Ascending aorta (tissue), 2 donors: ENCODE data around the gene RMND1. TPM values are rescaled to one million over a fixed set of nuclear protein-coding genes. Genes with fewer than 3 reads are reported as not detected.

Experiments used
- DNase-seq, 2 donors: peaks; one replicate each; pipeline ENCODE4 v3.0.0-alpha.2; 2019; ENCODE audit warnings: low spot score in 2 of 2
- H3K27ac ChIP-seq, 2 donors: fragments of 200-600 bp; sonication (generic); one replicate each; pipeline ENCODE4 v1.5.1; 2016 to 2017; ENCODE audit warnings: mild to moderate bottlenecking in 1 of 2
- H3K27me3 ChIP-seq: fragments of 200-600 bp; sonication (generic); one replicate; pipeline ENCODE4 v1.5.1; 2017
- H3K36me3 ChIP-seq, 2 donors: fragments of 200-600 bp; sonication (generic); one replicate each; pipeline ENCODE4 v1.5.1; 2016
- H3K4me1 ChIP-seq, 2 donors: fragments of 200-600 bp; sonication (generic); one replicate each; pipeline ENCODE4 v1.5.1; 2016 to 2017; ENCODE audit warnings: mild to moderate bottlenecking in 1 of 2
- H3K4me3 ChIP-seq, 2 donors: fragments of 200-600 bp; sonication (generic); one replicate each; pipeline ENCODE4 v1.5.1; 2016 to 2017; ENCODE audit warnings: mild to moderate bottlenecking in 1 of 2
- H3K9me3 ChIP-seq, 2 donors: fragments of 200-600 bp; sonication (generic); one replicate each; pipeline ENCODE4 v1.5.1; 2016
- intact Hi-C: fragments of 100-400 bp; cut with DNase I; formaldehyde crosslinking; loops from one replicate; pipeline ENCODE4 v1.15.1; 2023
- total RNA-seq: library from RNA; depleted of rRNA; stranded (reverse); fragments of >200 nt; gene quantifications from one replicate; pipeline ENCODE4 v1.1.0, GENCODE V29; 2016
- TF ChIP-seq, protein P1 (sequence below), 3 experiments: fragments of 200-600 bp in 2 of 3; fragments of 450-650 bp in 1 of 3; sonication (generic) in 2 of 3; IDR thresholded peaks; one replicate each; pipeline ENCODE4 v1.5.1; 2016 to 2019; ENCODE audit warnings: antibody characterized with exemption in 3 of 3, mild to moderate bottlenecking in 1 of 3, moderate library complexity in 1 of 3

Gene RMND1
- total RNA-seq, 1 donor from 2014 or later, result 3.8 TPM

DNA sequence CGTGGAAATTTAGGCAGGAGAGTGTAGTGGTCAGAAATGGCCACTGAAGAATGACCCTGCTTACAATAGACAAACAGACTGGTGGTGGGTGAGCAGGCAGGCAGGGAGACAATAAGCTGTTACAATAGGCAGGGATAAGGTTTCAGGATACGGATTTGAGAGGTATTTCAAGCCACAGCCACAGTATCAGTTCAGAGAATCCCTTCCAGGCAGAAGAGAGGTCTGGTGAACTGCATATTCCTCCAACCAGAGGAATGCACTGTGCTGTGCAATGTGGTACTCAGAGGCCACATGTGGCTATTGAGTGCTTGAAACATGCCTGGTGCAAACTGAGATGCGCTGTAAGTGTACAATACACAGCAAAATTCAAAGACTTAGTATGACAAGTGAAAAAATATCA lies 20.6 kb downstream of the RMND1 start:
- no peaks in the 10 kb centered on the region for H3K9me3 ChIP-seq
- H3K27me3 ChIP-seq, result no peaks in the 10 kb centered on the region
- H3K4me3 ChIP-seq, result no peak overlapping the region
- intact Hi-C loops, result no loop called here
- H3K4me1 ChIP-seq, result peaks cover 1 to 2% of the 10 kb centered on the region in 2 donors
- no peak overlapping the region for H3K27ac ChIP-seq
- H3K36me3 ChIP-seq, result peaks cover 25 to 59% of the 10 kb centered on the region in 2 donors
- DNase-seq, result no peak
- TF ChIP-seq, protein P1, sequence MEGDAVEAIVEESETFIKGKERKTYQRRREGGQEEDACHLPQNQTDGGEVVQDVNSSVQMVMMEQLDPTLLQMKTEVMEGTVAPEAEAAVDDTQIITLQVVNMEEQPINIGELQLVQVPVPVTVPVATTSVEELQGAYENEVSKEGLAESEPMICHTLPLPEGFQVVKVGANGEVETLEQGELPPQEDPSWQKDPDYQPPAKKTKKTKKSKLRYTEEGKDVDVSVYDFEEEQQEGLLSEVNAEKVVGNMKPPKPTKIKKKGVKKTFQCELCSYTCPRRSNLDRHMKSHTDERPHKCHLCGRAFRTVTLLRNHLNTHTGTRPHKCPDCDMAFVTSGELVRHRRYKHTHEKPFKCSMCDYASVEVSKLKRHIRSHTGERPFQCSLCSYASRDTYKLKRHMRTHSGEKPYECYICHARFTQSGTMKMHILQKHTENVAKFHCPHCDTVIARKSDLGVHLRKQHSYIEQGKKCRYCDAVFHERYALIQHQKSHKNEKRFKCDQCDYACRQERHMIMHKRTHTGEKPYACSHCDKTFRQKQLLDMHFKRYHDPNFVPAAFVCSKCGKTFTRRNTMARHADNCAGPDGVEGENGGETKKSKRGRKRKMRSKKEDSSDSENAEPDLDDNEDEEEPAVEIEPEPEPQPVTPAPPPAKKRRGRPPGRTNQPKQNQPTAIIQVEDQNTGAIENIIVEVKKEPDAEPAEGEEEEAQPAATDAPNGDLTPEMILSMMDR (IDR thresholded peaks at IDR 0.05), result no peak

DNA sequence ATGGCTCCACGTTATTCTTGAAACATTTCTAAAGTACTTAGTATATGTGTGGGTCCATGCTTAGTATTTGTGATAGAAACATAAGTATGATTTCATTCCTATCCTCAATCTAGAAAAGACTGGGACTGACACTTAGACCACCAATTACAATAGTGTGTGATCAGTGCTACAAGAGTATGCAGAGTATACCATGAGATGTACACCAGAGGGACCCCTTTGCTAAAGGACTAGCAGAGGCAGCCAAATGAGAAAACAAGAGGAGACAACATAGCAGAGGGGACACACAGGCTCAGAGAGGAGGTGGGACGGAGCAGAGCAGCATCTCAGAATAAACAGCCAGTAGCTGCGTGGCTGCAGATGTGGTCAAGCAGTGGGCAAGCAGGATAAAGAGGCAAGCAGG lies 21.0 kb downstream of the RMND1 start:
- TF ChIP-seq, protein P1 (IDR thresholded peaks at IDR 0.05), result no peak
- intact Hi-C loops, result no loop called here

DNA sequence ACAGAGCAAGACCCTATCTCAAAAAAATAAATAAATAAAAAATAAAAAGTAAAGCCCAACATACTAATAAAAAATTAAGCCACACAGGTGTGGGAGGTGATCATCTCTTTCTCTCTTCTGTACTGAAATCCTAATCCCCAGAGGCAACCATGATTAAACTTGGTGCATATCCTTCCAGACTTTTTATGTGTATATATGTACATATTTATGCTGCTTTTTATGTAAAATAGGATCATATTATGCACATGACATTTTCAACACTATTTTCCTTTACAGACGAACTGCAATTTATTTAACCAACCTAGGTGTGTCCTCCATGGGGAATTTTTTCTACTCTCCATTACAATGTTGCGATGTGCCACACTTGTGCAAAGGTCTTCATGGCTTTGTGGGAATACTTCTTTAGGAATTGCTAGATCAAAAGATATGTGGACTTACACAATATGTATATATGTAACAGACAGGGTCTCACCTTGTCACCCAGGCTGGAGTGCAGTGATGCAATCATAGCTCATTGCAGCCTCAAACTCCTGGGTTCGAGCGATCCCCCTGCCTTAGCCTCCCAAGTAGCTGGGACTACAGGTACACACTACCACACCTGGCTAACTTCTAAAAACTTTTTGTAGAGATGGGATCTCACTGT lies 23.7 kb downstream of the RMND1 start:
- Histone ChIP-seq H3K9me3 (no peaks in the 10 kb centered on the region), H3K4me1 (peaks cover 0 to 3% of the 10 kb centered on the region in 2 donors), H3K4me3 (no peak overlapping the region), H3K27me3 (no peaks in the 10 kb centered on the region), H3K27ac (no peak overlapping the region), H3K36me3 (peaks cover 25 to 73% of the 10 kb centered on the region in 2 donors)
- TF ChIP-seq, protein P1 (IDR thresholded peaks at IDR 0.05), result no peak
- no peak for DNase-seq
- intact Hi-C loops, result no loop called here

More for the DNA sequence above, 21.0 kb downstream of the RMND1 start:
- Histone ChIP-seq H3K4me3 (no peak overlapping the region), H3K4me1 (no peaks in the 10 kb centered on the region), H3K9me3 (no peaks in the 10 kb centered on the region), H3K27ac (no peak overlapping the region), H3K36me3 (peaks cover 25 to 63% of the 10 kb centered on the region in 2 donors), H3K27me3 (no peaks in the 10 kb centered on the region)
- DNase-seq, result no peak

DNA sequence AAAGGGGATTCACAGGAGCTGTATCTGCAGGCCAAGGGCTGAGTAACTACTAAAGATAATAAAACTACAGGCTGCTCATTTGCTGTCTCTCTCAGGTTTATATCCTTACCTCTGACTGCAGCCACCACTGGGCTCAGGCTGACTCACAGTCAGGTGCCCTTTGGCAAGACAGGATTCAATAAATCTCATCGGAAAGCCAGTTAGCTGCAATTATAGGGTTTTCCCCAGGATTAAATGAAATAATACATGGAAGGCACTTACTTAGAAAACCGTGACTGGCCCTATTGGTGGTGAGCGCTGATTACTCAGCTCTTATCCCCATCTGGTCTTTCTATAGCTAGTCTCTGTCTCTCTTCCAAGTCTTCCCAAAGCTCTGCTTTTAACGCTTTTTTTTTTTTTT lies 26.4 kb downstream of the RMND1 start:
- Histone ChIP-seq H3K27me3 (no peaks in the 10 kb centered on the region), H3K4me1 (peaks cover 0 to 6% of the 10 kb centered on the region in 2 donors), H3K27ac (no peak overlapping the region), H3K4me3 (no peak overlapping the region), H3K9me3 (no peaks in the 10 kb centered on the region), H3K36me3 (peaks cover 16 to 54% of the 10 kb centered on the region in 2 donors)
- no peak for DNase-seq
- intact Hi-C loops, result no loop called here
- TF ChIP-seq, protein P1 (IDR thresholded peaks at IDR 0.05), result no peak

DNA sequence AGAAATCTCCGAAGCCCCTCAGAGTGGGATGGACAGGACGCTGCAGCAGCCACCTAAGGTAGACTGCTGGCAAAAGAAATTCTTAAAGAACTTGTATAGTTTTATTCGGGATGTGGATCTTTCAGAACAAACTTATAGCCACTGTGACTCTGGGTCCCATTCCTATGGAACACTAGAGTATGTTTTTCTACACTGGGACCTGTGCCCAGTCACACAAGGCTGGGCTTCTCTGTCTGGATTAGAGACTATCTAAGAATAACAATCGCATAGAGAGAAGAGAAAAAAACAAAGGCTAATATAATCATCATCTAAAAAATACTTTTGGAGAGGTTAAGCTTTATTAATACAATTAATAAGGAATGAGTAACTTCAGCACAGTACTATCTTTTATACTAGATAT lies 28.9 kb downstream of the RMND1 start:
- intact Hi-C loops, result no loop called here
- Histone ChIP-seq H3K4me1 (peaks cover 0 to 12% of the 10 kb centered on the region in 2 donors), H3K27ac (peak overlapping the region; percentile 27 to 33), H3K36me3 (peaks cover 0 to 39% of the 10 kb centered on the region in 2 donors), H3K9me3 (no peaks in the 10 kb centered on the region), H3K4me3 (peak overlapping the region in 1 of 2 donors; percentile 17), H3K27me3 (no peaks in the 10 kb centered on the region)
- no peak for DNase-seq
- TF ChIP-seq, protein P1 (IDR thresholded peaks at IDR 0.05), result no peak
